Panc1 (cell line): Measurements from ENCODE around the gene BRSK1.

ENCODE experiments used
- CTCF ChIP-seq: fragments of 450-650 bp; IDR thresholded peaks from 2 replicates; pipeline ENCODE4 v1.5.1; 2017; ENCODE audit warnings: mild to moderate bottlenecking
- POLR2AphosphoS5 ChIP-seq: IDR thresholded peaks from 2 replicates; pipeline ENCODE4 v1.6.1; 2012; ENCODE audit warnings: mild to moderate bottlenecking, low read depth, low read length, moderate library complexity
- TCF7L2 ChIP-seq: IDR thresholded peaks from 2 replicates; pipeline ENCODE4 v1.6.1; 2011; ENCODE audit warnings: mild to moderate bottlenecking, low read depth, low read length, inconsistent platforms

DNA sequence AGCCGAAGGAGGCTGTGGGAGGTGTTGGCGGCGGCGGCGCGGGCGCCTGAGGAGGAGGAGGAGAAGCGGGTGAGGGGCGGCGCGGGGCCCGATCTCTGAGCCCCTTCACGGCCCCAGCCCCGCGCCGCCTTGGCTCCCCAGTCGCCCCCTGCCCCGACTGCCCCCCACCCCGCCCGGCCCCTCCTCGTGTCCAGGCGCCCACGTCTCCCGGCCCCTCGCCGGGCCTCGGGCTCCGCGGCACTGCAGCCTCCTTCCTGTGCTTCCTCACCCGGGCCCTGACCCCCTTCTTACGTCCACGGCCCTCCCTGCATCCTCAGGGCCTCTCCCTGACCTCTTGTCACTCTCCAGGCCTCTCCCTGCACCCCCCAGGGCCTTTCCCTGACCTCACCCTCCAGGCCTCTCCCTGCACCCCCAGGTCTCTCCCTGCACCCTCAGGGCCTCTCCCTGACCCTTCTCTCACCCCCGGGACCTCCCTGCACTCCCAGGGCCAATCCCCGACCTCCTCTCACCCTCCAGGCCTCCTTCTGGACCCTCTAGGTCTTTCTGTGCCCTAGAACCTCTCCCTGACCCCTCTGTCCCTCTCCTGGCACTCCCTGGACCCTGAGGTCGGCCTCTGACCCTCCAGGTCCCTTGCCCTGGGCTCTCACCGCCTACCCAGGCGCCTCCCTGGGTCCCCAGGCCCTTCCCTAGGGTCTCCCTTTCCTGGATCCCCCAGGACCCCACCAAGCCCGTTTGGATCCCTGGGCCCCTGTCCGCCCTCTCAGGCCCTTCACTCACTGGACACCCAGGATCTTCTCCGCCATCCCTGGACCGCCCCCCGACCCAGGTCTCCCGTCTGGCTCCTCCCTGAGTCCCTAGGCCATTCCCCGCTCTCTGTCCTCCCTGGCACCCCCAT, 56.3 kb downstream of the BRSK1 start:
- TF ChIP-seq CTCF = no peak
- no peak for TF ChIP-seq TCF7L2
- peak; percentile 52 for TF ChIP-seq POLR2AphosphoS5
